CD4-positive, alpha-beta memory T cell (primary cell): ENCODE data around the gene NKX2-8. TPM values are rescaled to one million over a fixed set of nuclear protein-coding genes. Genes with fewer than 3 reads are reported as not detected.

Experiments used
- CTCF ChIA-PET: fragments of 350-600 bp; sonication (Branson Sonifier 250); formaldehyde crosslinking; loops from one replicate; lab custom pipeline; 2021; ENCODE audit warnings: inconsistent platforms; ENCODE audit not compliant: partially characterized antibody; lab: Charles Lee
- POLR2A ChIA-PET: fragments of 350-600 bp; sonication (Branson Sonifier 250); formaldehyde crosslinking; loops from one replicate; lab custom pipeline; 2021; ENCODE audit not compliant: partially characterized antibody; lab: Charles Lee
- DNase-seq, 5 donors: peaks; one replicate each; pipeline versions ENCODE4 v3.0.0 to v3.0.0-alpha.2; 2020 to 2022; ENCODE audit warnings: mixed read lengths in 1 of 5
- H3K27ac ChIP-seq: one replicate; pipeline ENCODE4 v1.7.0; 2013; ENCODE audit warnings: low read depth, low read length
- H3K27me3 ChIP-seq: 2 replicates; pipeline ENCODE4 v1.7.0; 2013; ENCODE audit warnings: mild to moderate bottlenecking, low read length, moderate library complexity; ENCODE audit not compliant: insufficient read depth
- H3K36me3 ChIP-seq: 2 replicates; pipeline ENCODE4 v1.7.0; 2013; ENCODE audit warnings: mild to moderate bottlenecking, low read length, moderate library complexity; ENCODE audit not compliant: insufficient read depth
- H3K4me1 ChIP-seq: 2 replicates; pipeline ENCODE4 v1.7.0; 2013; ENCODE audit warnings: mild to moderate bottlenecking, low read length, moderate library complexity; ENCODE audit not compliant: insufficient read depth
- H3K4me3 ChIP-seq, 2 donors: one replicate each; pipeline ENCODE4 v1.7.0; 2013; ENCODE audit warnings: low read length in 2 of 2, mild to moderate bottlenecking in 1 of 2
- H3K9me3 ChIP-seq, 2 donors: one replicate each; pipeline ENCODE4 v1.7.0; 2013; ENCODE audit warnings: low read length in 2 of 2, control low read depth in 1 of 2; ENCODE audit not compliant: control insufficient read depth in 1 of 2
- H3K27ac Mint-ChIP-seq, 7 donors: one replicate each; pipeline ENCODE4 v1.8.0; 2020 to 2021; ENCODE audit warnings: mixed read lengths in 7 of 7, mild to moderate bottlenecking in 6 of 7, inconsistent platforms in 3 of 7, moderate library complexity in 3 of 7
- H3K27me3 Mint-ChIP-seq, 2 donors: one replicate each; pipeline ENCODE4 v1.8.0; 2020 to 2021; ENCODE audit warnings: mixed read lengths in 2 of 2
- H3K36me3 Mint-ChIP-seq, 2 donors: one replicate each; pipeline ENCODE4 v1.8.0; 2020 to 2021; ENCODE audit warnings: mixed read lengths in 2 of 2, inconsistent platforms in 1 of 2, mild to moderate bottlenecking in 1 of 2
- H3K4me1 Mint-ChIP-seq, 4 donors: one replicate each; pipeline ENCODE4 v1.8.0; 2020 to 2021; ENCODE audit warnings: mixed read lengths in 4 of 4, mild to moderate bottlenecking in 1 of 4
- H3K4me3 Mint-ChIP-seq, 8 donors: one replicate each; pipeline ENCODE4 v1.8.0; 2020 to 2021; ENCODE audit warnings: mixed read lengths in 8 of 8, mild to moderate bottlenecking in 7 of 8, moderate library complexity in 6 of 8, inconsistent platforms in 3 of 8
- H3K9me3 Mint-ChIP-seq, 8 donors: one replicate each; pipeline ENCODE4 v1.8.0; 2020 to 2021; ENCODE audit warnings: mixed read lengths in 8 of 8, mild to moderate bottlenecking in 5 of 8, inconsistent platforms in 3 of 8, moderate library complexity in 1 of 8
- intact Hi-C: fragments of 100-400 bp; cut with micrococcal nuclease; formaldehyde crosslinking; loops from one replicate; pipeline ENCODE4 v1.15.1; 2023
- polyA plus RNA-seq, 2 donors: library from polyadenylated mRNA; unstranded; fragments of 300-500 nt; fragmentation: Illumina TruSeq; gene quantifications; one replicate each; pipeline ENCODE4 v1.2.3, GENCODE V29; 2021
- total RNA-seq, 2 experiments: library from RNA; stranded (reverse); gene quantifications; one replicate each; pipeline ENCODE4 v1.2.3, GENCODE V29; 2021

Gene NKX2-8
- total and polyA plus RNA-seq, 4 experiments from 2014 or later: not detected

DNA sequence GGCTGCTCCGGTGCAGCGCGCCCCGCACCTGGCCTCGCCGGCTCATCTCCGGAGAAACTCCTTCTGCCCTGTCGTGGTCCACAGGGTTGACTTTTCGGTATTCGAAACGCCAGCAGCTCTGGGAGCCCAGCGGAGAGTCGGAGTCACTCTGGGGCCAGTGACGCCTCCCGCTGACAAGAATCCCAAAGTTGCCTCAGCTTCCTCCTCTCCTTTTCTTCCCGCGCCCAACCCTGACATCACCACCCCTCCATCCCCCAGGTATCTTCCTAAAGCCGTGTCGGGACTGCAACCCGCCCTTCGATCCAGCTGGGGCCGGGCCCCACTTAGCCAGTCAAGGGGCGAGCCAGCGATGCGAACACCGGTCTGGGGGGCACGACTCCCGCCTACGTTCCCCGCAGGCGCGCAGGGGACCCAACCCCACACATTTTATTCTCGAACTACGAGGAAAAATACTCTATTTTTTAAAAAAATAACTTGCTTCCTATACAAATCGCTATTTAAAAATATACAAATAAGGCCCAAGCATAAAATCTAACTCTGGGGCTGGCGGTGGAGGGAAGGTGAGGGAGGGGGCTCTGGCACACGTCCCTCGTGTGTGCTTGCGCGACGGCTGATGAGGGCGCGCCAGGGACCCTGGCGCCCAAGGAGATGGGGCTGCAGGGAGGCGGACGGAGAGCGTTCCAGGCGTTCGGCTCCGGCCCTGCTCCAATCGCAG, 2.1 kb downstream of the NKX2-8 start:
- Histone ChIP-seq H3K27ac (no peak overlapping the region), H3K36me3 (no peaks in the 10 kb centered on the region), H3K9me3 (no peaks in the 10 kb centered on the region), H3K4me3 (no peak overlapping the region), H3K27me3 (no peaks in the 10 kb centered on the region), H3K4me1 (no peaks in the 10 kb centered on the region)
- no peak overlapping the region for H3K27ac Mint-ChIP-seq
- POLR2A ChIA-PET: no interaction called here
- H3K9me3 Mint-ChIP-seq: peaks cover 0 to 2% (median 0%) of the 10 kb centered on the region in 8 donors
- H3K27me3 Mint-ChIP-seq: peaks cover 31 to 35% of the 10 kb centered on the region in 2 donors
- H3K4me3 Mint-ChIP-seq: no peak overlapping the region
- H3K4me1 Mint-ChIP-seq: peaks cover 0 to 1% (median 0%) of the 10 kb centered on the region in 4 donors
- H3K36me3 Mint-ChIP-seq: no peaks in the 10 kb centered on the region
- intact Hi-C loops: no loop called here
- CTCF ChIA-PET: no interaction called here
- no peak for DNase-seq

DNA sequence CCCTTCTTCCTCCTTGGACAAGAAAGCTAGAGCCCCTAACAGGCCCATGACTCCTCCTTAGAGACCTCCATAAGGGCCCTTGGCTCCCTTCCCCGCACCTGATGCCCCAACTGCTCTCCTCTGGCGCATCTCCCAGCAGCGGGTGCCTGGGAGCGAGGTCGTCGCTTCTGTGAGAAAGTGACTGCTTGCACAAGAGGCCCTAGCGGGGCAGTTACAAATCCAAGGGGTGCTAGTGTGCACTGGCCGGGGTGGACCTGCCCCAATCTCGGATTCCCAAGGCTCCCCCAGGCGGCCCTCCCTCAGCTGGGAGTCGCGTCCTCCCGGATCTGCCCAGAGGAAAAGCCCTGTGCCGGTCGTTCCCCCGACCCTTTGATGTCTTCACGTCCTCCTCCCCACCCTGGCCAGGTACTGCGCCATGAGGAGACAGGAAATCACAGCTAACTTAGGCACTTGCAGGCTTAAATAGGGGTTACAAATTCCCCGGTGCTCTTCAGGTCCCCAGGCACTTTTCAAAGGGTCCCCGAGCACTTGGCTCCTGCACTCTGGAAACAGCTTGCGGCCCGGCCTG, 2.8 kb downstream of the NKX2-8 start:
- Mint-ChIP-seq H3K27me3 (peaks cover 25 to 29% of the 10 kb centered on the region in 2 donors), H3K4me1 (peaks cover 0 to 1% (median 0%) of the 10 kb centered on the region in 4 donors), H3K36me3 (no peaks in the 10 kb centered on the region), H3K9me3 (peaks cover 0 to 2% (median 0%) of the 10 kb centered on the region in 8 donors), H3K4me3 (no peak overlapping the region), H3K27ac (no peak overlapping the region)
- no peak for DNase-seq
- H3K36me3 ChIP-seq: no peaks in the 10 kb centered on the region
- no peaks in the 10 kb centered on the region for H3K9me3 ChIP-seq
- H3K4me1 ChIP-seq: no peaks in the 10 kb centered on the region
- POLR2A ChIA-PET: no interaction called here
- no peak overlapping the region for H3K27ac ChIP-seq
- H3K27me3 ChIP-seq: no peaks in the 10 kb centered on the region
- H3K4me3 ChIP-seq: no peak overlapping the region
- CTCF ChIA-PET: no interaction called here
- intact Hi-C loops: no loop called here

DNA sequence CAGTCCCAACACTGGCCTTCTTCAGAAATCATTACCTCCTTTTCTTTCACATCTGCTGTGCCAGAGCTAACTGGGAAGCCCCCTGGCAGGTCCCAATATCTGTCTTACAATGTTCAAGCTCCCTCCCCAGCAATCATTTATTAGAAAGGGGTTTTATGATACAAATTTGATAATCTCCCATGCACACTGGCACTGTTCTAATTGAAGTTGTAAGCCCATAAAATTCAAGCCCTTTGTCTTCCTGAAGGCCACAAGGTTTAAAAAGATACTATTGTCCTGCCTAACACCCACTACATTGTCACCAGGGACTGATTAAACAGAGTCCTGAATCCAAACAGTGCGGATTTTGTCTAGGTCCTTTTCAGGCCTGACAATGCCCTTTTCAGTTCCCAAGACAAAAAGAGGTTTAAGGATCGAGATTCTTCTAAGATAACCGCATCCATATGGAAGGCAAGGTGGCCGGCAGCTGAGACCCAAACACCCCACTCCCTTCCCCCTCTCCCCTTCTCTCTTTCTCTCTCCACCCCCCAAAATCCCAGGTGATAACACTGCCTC, 3.3 kb downstream of the NKX2-8 start:
- peaks cover 21 to 28% of the 10 kb centered on the region in 2 donors for H3K27me3 Mint-ChIP-seq
- POLR2A ChIA-PET: no interaction called here
- Histone ChIP-seq H3K4me3 (no peak overlapping the region), H3K27ac (no peak overlapping the region), H3K4me1 (no peaks in the 10 kb centered on the region), H3K9me3 (no peaks in the 10 kb centered on the region), H3K27me3 (no peaks in the 10 kb centered on the region), H3K36me3 (no peaks in the 10 kb centered on the region)
- H3K4me1 Mint-ChIP-seq: peaks cover 0 to 1% (median 0%) of the 10 kb centered on the region in 4 donors
- intact Hi-C loops: no loop called here
- no peaks in the 10 kb centered on the region for H3K36me3 Mint-ChIP-seq
- H3K4me3 Mint-ChIP-seq: no peak overlapping the region
- H3K9me3 Mint-ChIP-seq: peaks cover 0 to 2% (median 0%) of the 10 kb centered on the region in 8 donors
- H3K27ac Mint-ChIP-seq: no peak overlapping the region
- CTCF ChIA-PET: interaction anchor here (0.6 to 0.7 kb wide), 2 partner anchors 25 kb away, joined by 3 read pairs; no protein-coding TSS in a partner anchor
- no peak for DNase-seq

DNA sequence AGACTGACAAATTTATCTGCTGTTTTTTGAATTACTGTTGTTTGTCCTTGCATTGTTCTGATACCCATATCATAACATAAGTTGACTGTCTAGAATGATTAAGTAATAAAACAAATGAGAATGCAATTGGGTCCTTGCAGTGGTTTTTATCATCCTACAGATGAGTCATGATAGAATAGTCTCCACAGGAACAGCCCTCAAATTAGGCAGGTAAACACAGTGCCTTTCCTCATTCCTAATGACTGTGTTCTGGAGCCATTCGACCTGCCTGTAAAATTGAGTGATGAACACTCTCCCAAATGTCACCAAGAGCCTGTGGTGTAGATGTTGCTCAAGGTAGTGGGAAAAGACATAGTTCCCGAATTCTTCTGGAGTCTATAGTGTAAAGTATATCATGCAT, 12.3 kb downstream of the NKX2-8 start:
- Histone ChIP-seq H3K9me3 (no peaks in the 10 kb centered on the region), H3K27me3 (no peaks in the 10 kb centered on the region), H3K4me1 (no peaks in the 10 kb centered on the region), H3K36me3 (no peaks in the 10 kb centered on the region), H3K4me3 (no peak overlapping the region), H3K27ac (no peak overlapping the region)
- Mint-ChIP-seq H3K36me3 (no peaks in the 10 kb centered on the region), H3K27me3 (peaks cover 0 to 3% of the 10 kb centered on the region in 2 donors), H3K9me3 (peaks cover 0 to 6% (median 2%) of the 10 kb centered on the region in 8 donors), H3K4me1 (peaks cover 0 to 1% (median 0%) of the 10 kb centered on the region in 4 donors), H3K27ac (no peak overlapping the region), H3K4me3 (no peak overlapping the region)
- ChIA-PET CTCF (no interaction called here), POLR2A (no interaction called here)
- DNase-seq: no peak
- intact Hi-C loops: no loop called here

DNA sequence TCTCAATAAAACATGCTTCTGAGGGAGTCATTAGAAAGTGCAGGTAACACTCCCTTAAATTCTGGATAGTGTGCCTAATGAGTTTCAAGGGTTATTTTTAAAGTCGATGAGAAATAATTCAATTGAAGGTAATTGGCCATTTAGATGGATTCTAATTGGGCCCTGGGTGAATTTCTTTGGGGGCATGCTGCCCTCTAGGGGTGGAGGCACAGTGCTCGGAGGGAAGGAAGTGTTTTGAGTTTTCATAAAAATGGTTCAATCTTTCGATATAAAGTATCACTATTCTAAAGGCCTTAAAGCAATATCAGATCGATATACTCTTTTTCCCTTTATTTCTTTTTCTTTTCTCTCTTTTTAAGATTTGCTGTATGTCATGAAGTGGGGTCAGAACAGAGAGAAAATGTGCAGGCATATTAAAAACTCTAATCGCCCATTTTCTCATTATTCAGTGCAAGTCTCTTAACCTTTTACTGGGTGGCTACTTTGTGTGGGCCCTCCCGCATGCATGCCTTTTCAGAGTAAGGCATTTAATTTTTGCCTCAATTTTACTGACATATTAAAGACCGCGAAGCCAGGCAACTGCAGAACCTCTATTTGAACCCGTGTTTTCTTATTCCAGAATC, 25.5 kb downstream of the NKX2-8 start:
- H3K9me3 ChIP-seq: no peaks in the 10 kb centered on the region
- Mint-ChIP-seq H3K4me3 (no peak overlapping the region), H3K27me3 (peaks cover 3 to 9% of the 10 kb centered on the region in 2 donors), H3K4me1 (peaks cover 0 to 4% (median 3%) of the 10 kb centered on the region in 4 donors), H3K27ac (no peak overlapping the region), H3K9me3 (no peaks in the 10 kb centered on the region), H3K36me3 (no peaks in the 10 kb centered on the region)
- ChIA-PET POLR2A (no interaction called here), CTCF (interaction anchor here (1.5 kb wide), 1 partner anchor 34 kb away, joined by 3 read pairs; no protein-coding TSS in a partner anchor)
- no peak overlapping the region for H3K4me3 ChIP-seq
- no peaks in the 10 kb centered on the region for H3K27me3 ChIP-seq
- DNase-seq: no peak
- no peaks in the 10 kb centered on the region for H3K36me3 ChIP-seq
- intact Hi-C loops: no loop called here
- no peaks in the 10 kb centered on the region for H3K4me1 ChIP-seq
- H3K27ac ChIP-seq: no peak overlapping the region

DNA sequence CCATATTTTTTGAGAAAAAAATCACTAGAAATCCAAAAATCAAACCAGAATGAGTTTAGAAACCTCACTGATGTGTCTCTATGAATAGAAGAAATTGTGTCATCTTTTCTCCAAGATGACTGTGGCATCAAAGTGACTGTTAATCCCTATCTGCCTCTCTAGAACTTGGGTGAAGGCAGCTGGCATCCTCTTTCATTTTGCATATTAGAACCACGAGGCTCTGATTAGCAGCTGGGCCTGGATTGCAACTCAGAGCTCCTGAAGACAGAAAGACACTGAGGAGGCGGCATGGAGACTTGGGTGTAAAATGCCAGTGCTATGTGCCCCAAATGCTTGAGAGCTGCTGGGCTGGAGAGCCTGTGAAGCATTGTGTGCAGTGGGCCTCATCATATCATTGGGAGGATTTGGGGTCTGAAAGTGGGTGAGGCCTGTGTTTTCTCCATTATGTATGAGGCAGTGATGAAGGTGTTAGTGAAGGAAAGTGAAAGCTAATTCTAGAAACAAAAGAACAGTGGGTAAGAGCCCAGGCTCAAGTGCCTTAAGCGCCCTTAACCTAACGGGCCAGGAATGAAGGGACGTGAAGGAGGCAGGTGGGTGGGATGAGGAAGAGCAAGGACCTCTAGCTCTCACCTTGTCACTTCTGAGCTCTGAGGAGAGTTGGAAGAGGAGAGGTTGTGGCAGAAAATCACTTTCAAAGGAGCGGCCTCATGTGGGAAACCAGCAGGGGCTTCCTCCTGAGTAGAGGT, 26.2 kb downstream of the NKX2-8 start:
- ChIA-PET POLR2A (no interaction called here), CTCF (interaction anchor here (0.5 to 1.5 kb wide), 2 partner anchors 33 to 699 kb away, joined by 3 read pairs; no protein-coding TSS in a partner anchor)
- peaks cover 0 to 4% (median 3%) of the 10 kb centered on the region in 4 donors for H3K4me1 Mint-ChIP-seq
- H3K36me3 Mint-ChIP-seq: no peaks in the 10 kb centered on the region
- Histone ChIP-seq H3K9me3 (no peaks in the 10 kb centered on the region), H3K27ac (no peak overlapping the region), H3K36me3 (no peaks in the 10 kb centered on the region), H3K4me1 (no peaks in the 10 kb centered on the region), H3K4me3 (no peak overlapping the region), H3K27me3 (no peaks in the 10 kb centered on the region)
- intact Hi-C loops: no loop called here
- no peak overlapping the region for H3K27ac Mint-ChIP-seq
- H3K4me3 Mint-ChIP-seq: no peak overlapping the region
- no peak for DNase-seq
- H3K9me3 Mint-ChIP-seq: no peaks in the 10 kb centered on the region
- H3K27me3 Mint-ChIP-seq: peaks cover 3 to 9% of the 10 kb centered on the region in 2 donors
